HL-60/S4 treated with phorbol 12-myristate 13-acetate at 8.2 ng/mL for 4 days and 3 days (cell line): ENCODE results near the gene EPHX1.
"Not testable (repeated sequence)": the region's sequence is repeated elsewhere in the genome, so short reads cannot be mapped to it uniquely, and the experiment has no call there.

ENCODE experiments used
- in situ Hi-C: fragments of 300-500 bp; cut with MboI; formaldehyde crosslinking; loops from 2 replicates; pipeline ENCODE4 v1.15.0; 2022; ENCODE audit warnings: low sequenced_read_pairs

The EPHX1 gene

DNA sequence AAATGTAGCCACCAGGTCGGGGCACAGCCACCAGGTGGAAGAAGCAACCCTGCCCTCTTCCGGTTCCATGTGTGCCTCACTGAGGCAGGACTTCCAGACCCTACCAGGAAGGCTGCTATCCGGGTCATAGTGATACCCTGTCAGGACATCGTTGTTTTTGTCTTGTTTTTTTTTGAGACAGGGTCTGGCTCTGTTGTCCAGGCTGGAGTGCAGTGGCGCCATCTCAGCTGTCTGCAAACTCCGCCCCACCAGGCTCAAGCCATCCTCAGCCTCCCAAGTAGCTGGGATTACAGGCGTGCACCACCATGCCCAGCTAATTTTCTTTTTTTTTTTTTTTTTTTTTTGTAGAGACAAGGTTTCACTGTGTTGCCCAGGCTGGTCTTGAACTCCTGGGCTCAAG lies 5.2 kb downstream of the EPHX1 start:
- in situ Hi-C loops, result not testable (repeated sequence)

DNA sequence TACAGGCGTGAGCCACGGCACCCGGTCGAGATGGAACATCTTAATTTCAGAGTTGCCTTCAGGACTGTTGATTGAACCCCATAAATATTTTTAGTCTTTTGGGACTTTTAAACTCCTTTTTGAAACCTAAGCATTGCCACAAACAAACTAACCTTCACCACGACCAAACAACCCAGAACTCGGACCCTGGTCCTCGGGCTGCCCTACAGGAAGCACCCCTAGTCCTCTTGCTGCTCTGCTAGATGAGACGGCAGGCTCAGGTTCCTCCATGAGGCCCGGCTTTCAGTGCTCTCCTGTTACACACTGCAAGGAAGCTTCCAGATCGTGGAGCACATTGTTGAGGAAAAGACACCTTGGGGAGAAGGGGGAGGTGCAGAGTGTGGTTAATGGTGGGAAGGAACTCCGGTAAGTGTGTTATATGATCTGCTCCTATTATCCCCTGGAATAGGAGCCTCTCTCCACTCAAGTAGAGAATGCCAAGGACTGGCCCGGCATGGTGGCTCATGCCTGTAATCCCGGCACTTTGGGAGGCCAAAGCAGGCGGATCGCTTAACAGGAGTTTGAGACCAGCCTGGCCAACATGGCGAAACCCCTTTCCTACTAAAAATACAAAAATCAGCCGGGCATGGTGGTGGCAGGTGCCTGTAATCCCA lies 5.7 kb downstream of the EPHX1 start:
- in situ Hi-C loops, result no loop called here

DNA sequence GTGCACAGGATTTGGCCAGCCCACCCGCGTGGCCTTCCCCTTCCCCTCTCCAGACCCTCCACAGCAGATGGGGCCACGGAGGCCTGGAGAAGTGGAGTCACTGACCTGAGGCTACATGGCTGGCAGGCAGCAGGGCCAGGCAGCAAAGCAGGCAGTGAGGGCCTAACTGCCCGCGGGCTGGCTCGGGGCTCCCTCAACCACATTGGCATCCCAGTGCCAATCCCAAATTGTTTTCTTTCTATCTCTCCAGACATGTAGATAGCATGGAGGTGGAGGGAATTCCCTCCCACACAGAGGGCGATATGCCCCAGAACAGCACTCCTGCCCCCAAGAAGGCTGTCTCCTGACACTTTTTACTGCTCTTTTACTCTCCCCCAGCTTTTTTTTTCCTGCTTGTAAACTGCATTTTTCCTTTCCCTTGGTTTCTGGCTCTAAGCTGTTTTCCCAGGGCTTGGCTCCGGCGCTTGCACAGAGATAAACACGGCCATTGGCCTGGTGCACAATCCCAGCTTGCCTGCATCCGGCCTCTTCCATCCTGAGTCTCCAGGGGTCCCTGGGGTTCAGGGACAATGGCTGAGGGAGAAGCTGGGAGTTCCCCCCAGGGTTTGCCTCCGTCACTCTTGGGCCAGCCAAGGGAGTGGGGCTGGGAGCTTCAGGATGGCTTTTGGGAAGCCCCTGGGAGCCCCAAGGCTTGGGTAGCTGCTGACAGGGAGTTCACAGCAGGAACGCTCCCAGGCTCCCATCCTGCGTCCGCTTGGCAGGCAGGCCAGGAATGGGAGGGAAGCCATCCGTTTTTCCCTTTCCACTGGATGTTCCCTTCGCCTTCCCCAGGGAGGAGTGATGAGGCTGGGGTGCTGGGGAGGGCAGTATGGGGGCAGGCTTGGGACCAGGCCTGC lies 7.0 kb downstream of the EPHX1 start:
- in situ Hi-C loops, result no loop called here

DNA sequence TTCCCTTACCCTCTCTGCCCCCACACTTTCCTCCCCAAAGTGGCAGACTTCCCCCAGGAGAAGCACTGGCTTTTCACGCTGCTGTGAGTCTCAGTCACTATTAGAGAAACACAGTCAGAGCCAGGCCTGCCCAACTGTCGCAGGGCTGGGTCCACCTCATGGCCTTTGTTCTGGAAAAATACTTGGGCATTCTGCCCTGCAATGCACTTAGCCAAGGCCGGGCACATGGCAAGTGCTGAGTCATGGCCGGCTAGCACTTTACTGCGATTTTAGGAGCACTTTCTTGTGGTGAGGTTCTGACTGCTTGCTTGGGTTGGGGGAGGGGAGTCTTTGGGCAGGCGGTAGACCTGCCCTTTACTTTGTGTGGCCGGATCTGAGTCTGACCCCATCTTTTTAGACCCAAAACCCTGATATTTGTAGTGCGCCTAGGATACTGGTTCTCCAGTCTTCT lies 7.7 kb downstream of the EPHX1 start:
- in situ Hi-C loops, result no loop called here

DNA sequence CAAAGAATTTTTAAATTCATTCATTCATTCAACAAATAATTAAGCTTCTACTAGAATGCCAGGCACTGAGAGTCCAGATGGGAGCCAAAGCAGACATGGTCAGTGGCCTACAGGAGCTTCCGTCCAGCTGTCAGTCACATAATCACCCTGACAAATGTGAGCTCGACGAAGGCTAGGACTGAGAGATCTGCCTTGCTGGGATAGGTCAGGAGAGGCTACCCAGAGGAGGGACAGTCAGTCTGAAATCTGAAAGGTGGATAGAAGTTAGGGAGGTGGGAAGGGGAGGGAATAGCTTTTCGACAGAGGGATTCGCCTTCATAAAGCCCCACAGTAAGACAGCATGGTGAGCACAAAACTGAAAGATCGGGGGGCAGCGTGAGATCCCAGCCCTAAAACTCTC lies 8.3 kb downstream of the EPHX1 start:
- in situ Hi-C loops, result no loop called here

DNA sequence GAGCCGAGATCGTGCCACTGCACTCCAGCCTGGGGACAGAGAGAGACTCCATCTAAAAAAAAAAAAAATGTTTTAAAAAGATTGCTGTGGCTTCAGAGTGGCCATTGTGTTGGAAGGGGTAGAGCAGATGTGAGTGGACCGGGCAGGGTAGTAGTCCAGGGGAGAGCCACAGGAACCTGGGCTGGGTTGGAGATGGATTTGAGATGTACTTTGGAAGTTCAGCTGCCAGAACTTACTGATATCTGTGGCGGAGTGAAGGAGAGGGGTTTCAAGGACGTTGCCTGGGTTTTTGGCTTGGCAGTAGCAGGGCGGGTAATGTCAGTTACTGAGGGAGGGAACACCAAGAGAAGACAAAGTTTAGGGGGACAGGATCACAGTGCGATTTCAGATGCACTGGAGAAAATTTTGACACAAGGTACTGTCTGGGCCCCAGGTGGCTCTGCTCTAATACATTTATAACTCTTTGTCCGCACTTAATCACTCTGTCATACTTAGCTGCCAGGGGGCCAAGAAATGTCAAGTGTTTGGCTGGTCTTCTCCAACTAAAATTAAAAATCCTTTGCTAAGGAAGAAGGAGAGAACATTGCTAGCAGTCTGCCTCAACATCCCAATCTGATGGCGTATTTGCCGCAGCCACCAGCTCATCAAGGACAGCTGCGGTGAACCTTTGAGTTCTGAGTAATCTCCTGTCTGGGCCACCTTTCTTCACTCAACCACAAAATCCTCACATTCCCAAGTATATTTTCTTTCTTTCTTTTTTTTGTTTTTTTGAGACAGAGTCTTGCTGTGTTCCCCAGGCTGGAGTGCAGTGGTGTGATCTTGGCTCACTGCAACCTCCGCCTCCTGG lies 9.6 kb downstream of the EPHX1 start:
- in situ Hi-C loops, result no loop called here

DNA sequence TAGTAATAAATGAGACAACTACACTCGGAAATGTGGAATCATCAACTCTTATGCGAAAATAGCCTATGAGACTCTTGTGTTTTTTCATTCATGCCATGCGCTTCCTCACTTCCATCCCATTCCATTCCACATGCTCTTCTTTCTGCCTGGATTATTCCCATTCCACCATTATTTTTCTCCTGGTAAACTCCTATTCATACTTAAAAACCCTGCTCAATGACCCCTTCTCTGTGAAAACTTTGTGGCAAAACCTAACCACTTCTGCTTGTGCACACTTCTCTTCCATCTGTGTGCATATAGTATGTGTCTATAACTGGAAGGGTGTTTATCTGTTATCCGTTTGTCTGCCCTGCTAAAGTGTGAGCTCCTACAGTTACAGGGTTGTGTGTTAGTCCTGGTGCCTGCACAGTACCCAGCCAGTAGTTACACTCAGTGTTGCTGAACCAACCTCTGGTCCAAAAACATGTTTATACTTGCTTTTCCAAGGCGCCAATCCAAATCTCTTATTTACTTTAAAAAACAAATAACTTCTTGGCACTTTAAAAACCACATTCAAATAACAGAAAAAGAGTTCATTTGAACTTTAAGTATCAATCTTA lies 10.7 kb downstream of the EPHX1 start:
- in situ Hi-C loops, result no loop called here

DNA sequence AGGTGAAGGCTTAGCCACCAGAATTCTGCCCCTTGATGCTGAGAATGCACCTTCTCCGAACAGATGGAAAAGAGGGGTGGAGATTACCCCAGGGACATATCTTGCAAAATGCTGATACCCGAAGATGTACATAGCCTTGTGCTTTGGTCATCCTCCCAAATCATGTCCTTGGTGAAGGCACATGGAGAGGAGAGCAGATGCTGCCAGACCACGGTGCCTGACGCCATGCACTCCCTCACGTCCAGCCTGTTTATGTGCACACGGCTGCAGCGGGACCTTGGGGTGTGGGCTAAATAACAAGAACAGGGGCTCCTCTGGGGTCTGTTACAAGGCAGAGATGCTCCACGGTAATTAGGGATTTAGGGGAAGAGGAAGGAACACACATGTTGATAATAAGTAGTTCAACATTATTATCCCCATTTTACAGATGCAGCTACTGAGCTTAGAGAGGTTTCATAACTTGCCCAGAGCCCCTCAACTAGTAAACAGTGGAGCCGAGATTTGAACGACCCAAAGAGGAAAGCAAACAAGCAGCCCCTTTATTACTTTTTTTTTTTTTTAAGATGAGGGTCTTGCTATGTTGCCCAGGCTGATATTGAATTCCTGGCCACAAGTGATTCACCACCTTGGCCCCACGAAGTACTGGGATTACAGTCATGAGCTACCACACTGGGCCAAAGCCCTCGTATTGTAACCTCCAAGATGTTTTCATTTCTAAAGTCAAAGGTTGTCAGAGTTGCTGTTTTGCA lies 12.9 kb downstream of the EPHX1 start:
- in situ Hi-C loops, result no loop called here

DNA sequence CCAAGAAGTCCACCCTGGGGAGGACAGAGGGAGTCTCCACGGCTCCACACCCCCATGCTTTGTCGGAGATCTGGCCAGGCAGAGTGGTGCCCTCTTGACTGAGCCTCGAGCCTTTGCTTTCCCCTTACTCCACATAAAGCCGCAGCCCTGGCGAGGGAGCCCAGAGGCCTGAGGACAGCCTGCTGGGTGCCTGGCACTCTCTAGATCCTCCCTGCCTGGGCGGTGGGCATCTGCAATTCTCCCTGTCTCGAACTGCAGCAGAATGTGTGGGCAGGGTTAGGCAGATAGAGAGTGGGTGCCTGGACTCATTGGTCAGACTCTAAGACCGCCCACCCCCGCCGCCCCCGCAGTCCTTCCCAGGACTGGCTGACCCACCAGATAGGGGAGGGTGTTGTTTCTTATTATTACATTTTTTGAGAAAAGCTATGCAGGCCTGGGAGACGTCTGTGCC lies 13.9 kb downstream of the EPHX1 start:
- in situ Hi-C loops, result no loop called here

DNA sequence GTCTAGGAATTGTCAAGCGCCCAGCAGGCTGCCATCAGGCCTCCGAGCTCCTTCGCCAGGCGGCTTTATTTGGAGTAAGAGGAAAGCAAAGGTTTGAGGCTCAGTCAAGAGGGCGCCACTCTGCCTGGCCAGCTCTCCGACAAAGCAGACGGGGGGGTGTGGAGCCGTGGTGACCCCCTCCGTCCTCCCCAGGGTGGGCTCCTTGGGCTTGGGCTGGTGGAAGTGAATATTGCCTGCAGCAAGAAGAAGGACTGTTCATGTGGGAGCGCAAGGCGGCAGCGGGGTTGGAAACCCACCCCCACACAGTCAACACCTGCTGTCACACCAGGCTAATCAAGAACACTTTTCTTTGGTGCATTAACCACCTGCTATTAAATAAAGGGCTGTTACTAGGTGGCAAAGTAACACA lies 14.6 kb downstream of the EPHX1 start:
- in situ Hi-C loops, result no loop called here

DNA sequence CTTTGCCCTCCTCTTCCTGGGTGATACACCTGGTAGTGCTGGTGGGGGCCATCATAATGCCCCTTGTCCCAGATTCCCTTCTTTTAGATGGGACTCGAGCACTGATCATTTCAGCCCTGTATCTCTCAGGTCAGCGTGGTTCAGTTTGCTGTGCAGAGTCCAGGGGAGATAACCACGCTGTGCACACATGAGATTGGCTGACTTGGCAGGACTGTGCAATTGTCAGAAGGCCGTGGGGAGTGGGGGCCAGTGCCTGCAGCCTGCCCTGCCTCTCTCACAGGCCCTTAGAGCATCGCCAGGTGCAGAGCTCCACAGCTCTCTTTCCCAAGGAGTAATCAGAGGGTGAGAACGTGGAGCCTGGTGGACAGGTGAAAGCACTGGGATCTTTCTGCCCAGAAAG lies 15.2 kb downstream of the EPHX1 start:
- in situ Hi-C loops, result no loop called here

DNA sequence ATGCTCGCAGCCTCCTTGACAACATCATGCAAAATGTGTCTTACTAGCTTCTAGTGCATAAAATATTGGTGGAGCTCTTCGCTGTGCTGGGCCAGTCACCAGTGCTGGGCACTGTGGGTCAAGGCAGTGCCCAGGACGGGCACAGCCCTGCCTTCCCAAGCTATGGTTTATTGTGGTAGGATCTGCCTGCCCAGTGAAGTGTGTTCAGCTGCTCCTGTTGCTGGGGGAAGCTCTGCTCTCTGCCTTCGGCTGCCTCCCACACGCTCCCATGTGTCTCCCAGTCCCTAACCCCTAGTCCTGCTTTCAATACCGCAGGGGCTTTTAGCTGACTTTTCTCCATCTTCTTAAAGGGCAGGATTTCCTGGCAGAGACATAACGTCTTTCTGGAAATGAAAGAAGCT lies 15.7 kb downstream of the EPHX1 start:
- in situ Hi-C loops, result no loop called here

DNA sequence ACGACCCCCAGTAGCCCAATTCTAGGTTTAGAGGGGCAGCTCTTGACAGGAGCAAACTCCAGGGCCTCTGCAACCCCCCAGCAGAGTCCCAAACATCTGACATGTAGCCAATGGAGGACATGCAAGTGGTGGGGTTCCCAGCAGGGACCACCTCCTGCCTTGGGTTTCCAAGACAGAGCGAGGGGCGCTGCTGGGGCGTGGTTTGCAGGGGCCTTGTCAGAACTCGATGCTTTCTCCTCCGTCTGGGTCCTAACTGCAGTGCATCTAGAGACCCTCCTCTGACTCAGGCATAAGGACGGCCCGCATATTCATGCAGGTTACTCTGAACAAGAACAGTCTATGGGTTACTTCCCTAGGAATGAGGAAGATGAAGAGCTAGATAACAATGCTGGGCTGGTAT lies 17.2 kb downstream of the EPHX1 start:
- in situ Hi-C loops, result no loop called here

DNA sequence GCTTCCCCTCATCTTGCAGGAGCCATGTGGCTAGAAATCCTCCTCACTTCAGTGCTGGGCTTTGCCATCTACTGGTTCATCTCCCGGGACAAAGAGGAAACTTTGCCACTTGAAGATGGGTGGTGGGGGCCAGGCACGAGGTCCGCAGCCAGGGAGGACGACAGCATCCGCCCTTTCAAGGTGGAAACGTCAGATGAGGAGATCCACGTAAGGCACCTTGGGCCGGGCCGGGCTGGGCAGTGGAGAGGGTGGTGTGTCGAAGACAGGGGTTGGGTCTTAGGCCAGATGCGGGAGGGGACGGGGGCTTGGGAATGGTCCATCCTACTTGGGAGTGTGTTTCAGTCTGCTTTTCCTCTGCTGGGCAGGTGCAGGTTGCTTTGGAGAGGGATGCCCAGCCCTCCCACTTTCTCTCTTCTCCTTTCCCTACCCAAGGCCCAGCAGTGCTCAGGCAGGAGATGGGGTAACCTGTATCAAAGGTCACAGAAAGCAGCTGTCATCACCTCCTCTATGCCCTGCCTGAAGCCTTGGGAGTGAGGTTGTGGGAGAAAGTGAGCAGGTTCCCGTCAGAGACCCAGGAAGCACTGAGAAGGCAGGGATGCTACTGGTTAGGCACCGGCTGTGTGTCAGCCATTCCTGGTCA lies 18.9 kb downstream of the EPHX1 start:
- in situ Hi-C loops, result no loop called here

DNA sequence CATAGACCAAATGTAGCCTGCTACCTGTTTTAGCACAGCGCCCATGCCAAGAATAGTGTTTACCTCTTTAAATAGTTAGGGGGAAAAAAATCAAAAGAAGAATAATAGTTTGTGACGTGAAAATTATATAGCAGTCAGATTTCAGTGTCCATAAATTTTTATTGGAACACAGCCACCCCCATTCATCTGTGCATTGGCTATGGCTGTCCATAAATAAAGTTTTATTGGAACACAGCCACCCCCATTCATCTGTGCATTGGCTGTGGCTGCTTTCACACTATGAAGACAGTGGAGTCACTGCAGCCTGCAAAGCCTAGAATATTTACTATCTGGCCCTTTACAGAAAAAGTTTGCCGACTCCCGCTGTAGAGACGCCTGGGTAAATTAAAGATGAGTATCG lies 20.9 kb downstream of the EPHX1 start:
- in situ Hi-C loops, result no loop called here

DNA sequence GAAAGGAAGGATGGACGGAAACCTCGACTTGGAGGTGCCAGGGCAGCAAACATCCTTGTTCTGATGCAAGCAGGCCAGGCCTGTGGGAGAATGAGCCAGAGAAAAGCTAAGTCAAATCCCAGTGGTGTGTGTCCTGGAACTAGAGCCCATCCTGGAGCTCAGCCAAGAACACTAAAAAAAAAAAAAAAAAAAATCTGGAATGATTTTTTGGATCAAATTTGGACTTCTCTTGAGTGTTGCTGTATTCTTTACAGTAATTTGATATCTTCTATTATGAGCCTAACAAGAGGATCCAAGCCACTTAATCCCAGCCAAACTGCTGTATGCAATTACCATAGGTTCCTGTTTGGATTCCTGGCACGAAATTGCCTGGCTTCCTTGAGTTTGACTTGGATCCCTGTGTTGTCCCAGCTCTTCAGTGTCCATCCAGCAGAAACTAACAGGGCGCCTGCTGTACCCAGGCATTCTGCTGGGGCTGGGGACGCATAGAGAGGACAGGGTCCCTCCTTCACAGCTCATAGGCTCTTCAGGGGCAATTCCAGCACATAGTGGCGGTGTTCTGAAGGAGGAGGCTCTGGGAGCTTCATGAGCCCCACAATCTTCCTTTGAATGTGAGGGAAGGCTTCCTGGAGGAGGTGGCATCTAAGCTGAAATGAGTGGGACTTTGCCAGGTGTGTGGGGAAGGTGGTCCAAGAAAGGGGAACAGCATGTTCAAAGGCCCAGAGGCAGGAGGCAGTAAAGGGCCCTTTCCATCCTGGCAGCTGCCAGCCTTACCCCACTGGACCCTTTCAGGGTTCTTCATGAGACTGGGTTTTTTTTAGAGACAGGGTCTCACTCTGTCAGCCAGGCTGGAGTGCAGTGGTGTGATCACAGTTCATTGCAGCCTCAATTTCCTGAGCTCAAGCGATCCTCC lies 24.7 kb downstream of the EPHX1 start:
- in situ Hi-C loops, result no loop called here

DNA sequence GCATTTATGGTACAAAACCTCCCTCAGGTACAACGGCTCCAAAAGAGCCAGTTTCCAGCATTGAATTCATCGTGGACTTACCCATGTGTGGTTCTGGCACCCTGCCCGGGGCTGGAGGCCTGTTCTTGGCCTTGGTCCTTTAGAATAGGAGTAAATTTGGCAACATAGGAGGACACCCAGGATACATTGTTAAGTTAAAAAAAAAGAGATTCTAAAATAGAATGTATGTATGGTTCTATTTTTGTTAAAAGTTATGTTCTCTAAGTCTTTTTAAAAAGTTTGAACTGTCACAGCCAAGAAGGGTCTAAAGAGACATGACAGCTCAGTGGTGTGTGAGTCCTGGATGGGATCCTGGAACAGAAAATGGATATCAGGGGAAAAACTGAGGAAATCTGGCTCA lies 25.9 kb downstream of the EPHX1 start:
- in situ Hi-C loops, result no loop called here

DNA sequence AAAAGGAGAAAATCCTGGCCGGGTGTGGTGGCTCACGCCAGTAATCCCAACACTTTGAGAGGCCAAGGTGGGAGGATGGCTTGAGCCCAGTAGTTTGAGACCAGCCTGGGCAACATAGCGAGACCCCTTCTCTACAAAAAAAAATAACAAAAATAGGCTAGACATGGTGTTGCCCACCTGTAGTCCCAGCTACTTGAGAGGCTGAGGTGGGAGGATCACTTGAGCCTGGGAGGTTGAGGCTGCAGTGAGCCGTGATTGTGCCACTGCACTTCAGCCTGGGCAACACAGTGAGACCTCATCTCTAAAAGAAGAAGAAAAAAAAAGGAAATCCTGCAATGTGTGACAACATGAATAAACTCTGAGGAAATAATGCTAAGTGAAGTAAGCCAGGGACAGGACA lies 26.4 kb downstream of the EPHX1 start:
- in situ Hi-C loops, result not testable (repeated sequence)

DNA sequence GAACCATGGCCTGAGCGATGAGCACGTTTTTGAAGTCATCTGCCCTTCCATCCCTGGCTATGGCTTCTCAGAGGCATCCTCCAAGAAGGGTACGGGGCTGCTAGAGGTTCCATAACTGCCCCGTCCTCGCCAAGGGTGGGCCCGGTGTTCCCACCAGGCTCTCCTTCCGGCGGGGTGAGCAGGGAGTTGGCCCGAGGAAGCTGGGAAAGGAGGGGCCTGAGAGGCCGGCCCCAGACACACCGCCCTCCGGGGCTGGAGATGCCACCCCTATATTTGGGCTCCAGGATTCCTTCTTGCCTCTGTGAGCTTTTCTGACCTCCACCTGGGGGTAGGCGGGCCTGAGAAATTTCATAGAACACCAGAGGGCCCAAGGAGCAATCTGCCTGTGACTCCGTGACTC lies 28.9 kb downstream of the EPHX1 start:
- in situ Hi-C loops, result no loop called here
